ENCODE results near the gene PCTP.

PCTP gene

GRCh38 chr17:55743103-55743679 is 7.7 kb upstream of the PCTP start:
- peak overlapping the region; percentile 83 for H3K4me2 ChIP-seq (ENCODE audit: low read length)

GRCh38 chr17:55745258-55745657 is 5.6 kb upstream of the PCTP start:
- no peaks in the 10 kb centered on the region for H4K20me1 ChIP-seq (ENCODE audit: insufficient read depth, low read length)
- no peak overlapping the region for H3K27ac ChIP-seq (ENCODE audit: low read length)
- H3K27me3 ChIP-seq (ENCODE audit: low read depth, low read length) = peaks cover 56% of the 10 kb centered on the region
- TF ChIP-seq EZH2phosphoT487 (IDR thresholded peaks at IDR 0.05; ENCODE audit: low read depth) (no peak), CTCF (IDR thresholded peaks at IDR 0.05; ENCODE audit: low read depth, low read length) (no peak)
- H3K9ac ChIP-seq (ENCODE audit: low read length) = no peak overlapping the region
- no peaks in the 10 kb centered on the region for H3K9me3 ChIP-seq (ENCODE audit: insufficient read depth, low read length)
- H3K36me3 ChIP-seq (replicated peaks; ENCODE audit: low read depth, low read length) = no peaks in the 10 kb centered on the region
- H2AFZ ChIP-seq (ENCODE audit: low read depth, low read length) = no peak overlapping the region
- no peak overlapping the region for H3K4me3 ChIP-seq (ENCODE audit: low read length)
- no peak overlapping the region for H3K4me2 ChIP-seq (ENCODE audit: low read length)
- no peaks in the 10 kb centered on the region for H3K79me2 ChIP-seq (ENCODE audit: low read length)
- H3K4me1 ChIP-seq (ENCODE audit: low read length) = peaks cover 21% of the 10 kb centered on the region

More at GRCh38 chr17:55743103-55743679, 7.7 kb upstream of the PCTP start:
- H2AFZ ChIP-seq (ENCODE audit: low read depth, low read length) = no peak overlapping the region
- H3K27ac ChIP-seq (ENCODE audit: low read length) = no peak overlapping the region
- H3K79me2 ChIP-seq (ENCODE audit: low read length) = no peaks in the 10 kb centered on the region
- H3K4me3 ChIP-seq (ENCODE audit: low read length) = peak overlapping the region; percentile 65
- H4K20me1 ChIP-seq (ENCODE audit: insufficient read depth, low read length) = no peaks in the 10 kb centered on the region
- TF ChIP-seq EZH2phosphoT487 (IDR thresholded peaks at IDR 0.05; ENCODE audit: low read depth) (no peak), CTCF (IDR thresholded peaks at IDR 0.05; ENCODE audit: low read depth, low read length) (no peak)
- no peaks in the 10 kb centered on the region for H3K36me3 ChIP-seq (replicated peaks; ENCODE audit: low read depth, low read length)
- H3K4me1 ChIP-seq (ENCODE audit: low read length) = peaks cover 21% of the 10 kb centered on the region
- no peak overlapping the region for H3K9ac ChIP-seq (ENCODE audit: low read length)
- H3K27me3 ChIP-seq (ENCODE audit: low read depth, low read length) = peaks cover 44% of the 10 kb centered on the region
- H3K9me3 ChIP-seq (ENCODE audit: insufficient read depth, low read length) = no peaks in the 10 kb centered on the region

- H4K20me1 ChIP-seq (ENCODE audit: insufficient read depth, low read length) = no peaks in the 10 kb centered on the region
- TF ChIP-seq CTCF (IDR thresholded peaks at IDR 0.05; ENCODE audit: low read depth, low read length) (no peak), EZH2phosphoT487 (IDR thresholded peaks at IDR 0.05; ENCODE audit: low read depth) (no peak)
- H3K4me3 ChIP-seq (ENCODE audit: low read length) = no peak overlapping the region
- no peaks in the 10 kb centered on the region for H3K79me2 ChIP-seq (ENCODE audit: low read length)
- H3K9me3 ChIP-seq (ENCODE audit: insufficient read depth, low read length) = no peaks in the 10 kb centered on the region
- no peaks in the 10 kb centered on the region for H3K36me3 ChIP-seq (replicated peaks; ENCODE audit: low read depth, low read length)
- no peak overlapping the region for H3K27ac ChIP-seq (ENCODE audit: low read length)
- H3K27me3 ChIP-seq (ENCODE audit: low read depth, low read length) = peaks cover 46% of the 10 kb centered on the region
- H3K9ac ChIP-seq (ENCODE audit: low read length) = no peak overlapping the region
- H2AFZ ChIP-seq (ENCODE audit: low read depth, low read length) = no peak overlapping the region
- H3K4me2 ChIP-seq (ENCODE audit: low read length) = no peak overlapping the region
- peaks cover 21% of the 10 kb centered on the region for H3K4me1 ChIP-seq (ENCODE audit: low read length)
Measured at GRCh38 chr17:55746466-55746865, 4.4 kb upstream of the PCTP start.

GRCh38 chr17:55747209-55747608 is 3.6 kb upstream of the PCTP start:
- Histone ChIP-seq H3K4me1 (ENCODE audit: low read length) (peaks cover 16% of the 10 kb centered on the region), H3K4me3 (ENCODE audit: low read length) (no peak overlapping the region), H3K36me3 (replicated peaks; ENCODE audit: low read depth, low read length) (no peaks in the 10 kb centered on the region), H3K9me3 (ENCODE audit: insufficient read depth, low read length) (no peaks in the 10 kb centered on the region), H3K27ac (ENCODE audit: low read length) (no peak overlapping the region), H3K9ac (ENCODE audit: low read length) (no peak overlapping the region), H3K79me2 (ENCODE audit: low read length) (no peaks in the 10 kb centered on the region), H2AFZ (ENCODE audit: low read depth, low read length) (no peak overlapping the region), H4K20me1 (ENCODE audit: insufficient read depth, low read length) (no peaks in the 10 kb centered on the region), H3K27me3 (ENCODE audit: low read depth, low read length) (peaks cover 38% of the 10 kb centered on the region), H3K4me2 (ENCODE audit: low read length) (no peak overlapping the region)
- no peak for TF ChIP-seq EZH2phosphoT487 (IDR thresholded peaks at IDR 0.05; ENCODE audit: low read depth)
- TF ChIP-seq CTCF (IDR thresholded peaks at IDR 0.05; ENCODE audit: low read depth, low read length) = no peak

All from OCI-LY3 (cell line).